Activated CD8-positive, alpha-beta T cell treated with anti-CD3 and anti-CD28 coated beads for 36 hours (primary cell): Measurements from ENCODE around the gene OPN1MW. TPM values are rescaled to one million over a fixed set of nuclear protein-coding genes. Genes with fewer than 3 reads are reported as not detected.
"Not testable (repeated sequence)": the region's sequence is repeated elsewhere in the genome, so short reads cannot be mapped to it uniquely, and the experiment has no call there.

ENCODE experiments used
- ATAC-seq: fragments of 200-7000 bp; cut with Tn5 transposase; one replicate; pipeline ENCODE4 v1.10.0; 2021; ENCODE audit warnings: mild to moderate bottlenecking, moderate library complexity
- CTCF ChIA-PET: fragments of 350-600 bp; sonication (Branson Sonifier 250); formaldehyde crosslinking; loops from one replicate; lab custom pipeline; 2021; ENCODE audit warnings: antibody characterized with exemption; lab: Charles Lee
- POLR2A ChIA-PET: fragments of 350-600 bp; sonication (Branson Sonifier 250); formaldehyde crosslinking; loops from one replicate; lab custom pipeline; 2021; ENCODE audit warnings: antibody characterized with exemption; lab: Charles Lee
- DNase-seq: peaks from one replicate; pipeline ENCODE4 v3.0.0-alpha.2; 2020
- H3K27ac Mint-ChIP-seq: one replicate; pipeline ENCODE4 v1.8.0; 2021; ENCODE audit warnings: mild to moderate bottlenecking, mixed read lengths
- H3K27me3 Mint-ChIP-seq: one replicate; pipeline ENCODE4 v1.8.0; 2021; ENCODE audit warnings: mixed read lengths
- H3K36me3 Mint-ChIP-seq: one replicate; pipeline ENCODE4 v1.8.0; 2021; ENCODE audit warnings: low read depth, mixed read lengths
- H3K4me1 Mint-ChIP-seq: one replicate; pipeline ENCODE4 v1.8.0; 2021; ENCODE audit warnings: low read depth, mixed read lengths
- H3K4me3 Mint-ChIP-seq: one replicate; pipeline ENCODE4 v1.8.0; 2021; ENCODE audit warnings: mild to moderate bottlenecking, moderate library complexity, mixed read lengths
- H3K9me3 Mint-ChIP-seq: one replicate; pipeline ENCODE4 v1.8.0; 2021; ENCODE audit warnings: mixed read lengths
- CTCF ChIP-seq: fragments of 200-600 bp; IDR thresholded peaks from one replicate; pipeline ENCODE4 v1.8.0; 2022; ENCODE audit warnings: antibody characterized with exemption, mild to moderate bottlenecking
- intact Hi-C: fragments of 100-400 bp; cut with micrococcal nuclease; formaldehyde crosslinking; loops from one replicate; pipeline ENCODE4 v1.10.0; 2022
- total RNA-seq, 2 experiments: library from RNA; stranded (reverse); gene quantifications; one replicate each; pipeline ENCODE4 v1.2.3, GENCODE V29; 2021

The OPN1MW gene
- total RNA-seq = not detected

GRCh38 chrX:154182296-154182695 lies at the start of gene OPN1MW:
Gene OPN1MW (plus strand): TSS chrX:154182596. CDS start chrX:154182678, 82 bp downstream.
- H3K27ac Mint-ChIP-seq, H3K4me1 Mint-ChIP-seq, H3K4me3 Mint-ChIP-seq, ATAC-seq, H3K27me3 Mint-ChIP-seq, DNase-seq, POLR2A ChIA-PET, intact Hi-C loops, H3K36me3 Mint-ChIP-seq, H3K9me3 Mint-ChIP-seq, CTCF ChIA-PET: not testable (repeated sequence)

GRCh38 chrX:154135458-154136229 lies 46.8 kb upstream of the OPN1MW start:
- CTCF ChIA-PET = interaction anchor here (0.9 to 1.0 kb wide), 2 partner anchors 10 to 173 kb away, joined by 3 read pairs; no protein-coding TSS in a partner anchor
- TF ChIP-seq CTCF = no peak
- Mint-ChIP-seq H3K4me1 (peaks cover 12% of the 10 kb centered on the region), H3K27me3 (no peaks in the 10 kb centered on the region), H3K36me3 (no peaks in the 10 kb centered on the region), H3K4me3 (peak overlapping the region; percentile 59), H3K27ac (peak overlapping the region; percentile 64), H3K9me3 (no peaks in the 10 kb centered on the region)
- intact Hi-C loops = no loop called here
- ATAC-seq = peak; percentile 40
- peak; percentile 35 for DNase-seq
- POLR2A ChIA-PET = interaction anchor here (0.7 kb wide), 1 partner anchor 322 kb away, joined by 3 read pairs; the partner anchor contains the start of gene PLXNA3

DNA sequence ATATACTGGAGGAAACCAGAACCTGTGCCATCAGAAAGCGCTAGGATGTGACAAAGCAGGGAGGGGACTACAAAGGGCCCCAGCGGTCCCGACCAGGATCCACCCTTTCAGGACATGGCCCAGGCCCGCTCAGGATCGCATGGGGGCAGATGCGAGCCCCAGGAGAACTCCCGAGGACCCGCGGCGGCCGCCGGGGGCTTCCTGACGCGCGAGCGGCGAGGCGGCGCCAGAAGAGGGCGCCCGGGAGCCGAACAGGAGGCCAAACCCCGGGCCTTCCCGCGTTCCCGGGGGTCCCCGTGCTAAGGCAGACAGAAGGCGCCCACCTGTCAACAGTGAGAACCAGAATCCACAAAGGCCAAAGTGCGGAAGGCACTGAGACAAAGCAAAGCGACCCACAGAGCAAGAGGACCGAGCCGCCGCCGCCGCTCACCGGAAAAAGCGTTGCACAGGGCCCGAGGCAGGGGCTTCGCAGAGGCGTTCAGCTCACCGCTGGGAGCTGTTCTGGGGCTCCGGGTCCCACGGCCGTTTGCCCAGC lies 45.7 kb upstream of the OPN1MW start:
- H3K4me3 Mint-ChIP-seq = peak overlapping the region; percentile 59
- no peaks in the 10 kb centered on the region for H3K36me3 Mint-ChIP-seq
- ChIA-PET POLR2A (interaction anchor here (0.6 kb wide), 1 partner anchor 116 kb away, joined by 3 read pairs; no protein-coding TSS in a partner anchor), CTCF (interaction anchor here (0.6 to 1.3 kb wide), 3 partner anchors 10 to 172 kb away, joined by 3 to 4 read pairs (median 4); no protein-coding TSS in a partner anchor)
- peak overlapping the region; percentile 89 for H3K27ac Mint-ChIP-seq
- intact Hi-C loops = no loop called here
- ATAC-seq (peak; percentile 77), DNase-seq (peak; percentile 70)
- peak; percentile 67 for TF ChIP-seq CTCF
- no peaks in the 10 kb centered on the region for H3K27me3 Mint-ChIP-seq
- no peaks in the 10 kb centered on the region for H3K9me3 Mint-ChIP-seq
- H3K4me1 Mint-ChIP-seq = peaks cover 12% of the 10 kb centered on the region

DNA sequence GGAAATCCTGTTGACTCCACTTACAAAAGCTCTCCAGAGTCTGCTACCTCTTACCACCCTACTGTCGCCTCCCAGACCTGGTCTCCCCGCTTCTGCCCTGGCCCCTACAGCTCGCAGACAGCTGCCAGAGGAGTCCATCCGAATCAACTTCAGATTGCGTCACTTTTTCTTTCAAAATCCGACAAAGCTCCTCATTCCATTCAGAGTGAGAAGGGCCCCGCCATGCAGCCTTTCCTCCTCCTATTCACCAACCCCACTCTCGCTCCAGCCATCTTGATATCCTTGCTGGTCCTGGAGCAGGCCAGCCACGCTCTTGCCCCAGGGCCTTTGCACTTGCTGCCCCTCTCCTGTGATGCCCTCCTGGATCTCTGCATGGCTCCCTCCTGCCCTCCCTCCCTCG lies 43.5 kb upstream of the OPN1MW start:
- peaks cover 12% of the 10 kb centered on the region for H3K4me1 Mint-ChIP-seq
- ChIA-PET POLR2A (no interaction called here), CTCF (no interaction called here)
- no peak for ATAC-seq
- H3K36me3 Mint-ChIP-seq = no peaks in the 10 kb centered on the region
- H3K27me3 Mint-ChIP-seq = no peaks in the 10 kb centered on the region
- DNase-seq = no peak
- H3K4me3 Mint-ChIP-seq = no peak overlapping the region
- H3K9me3 Mint-ChIP-seq = no peaks in the 10 kb centered on the region
- no peak overlapping the region for H3K27ac Mint-ChIP-seq
- TF ChIP-seq CTCF = no peak
- intact Hi-C loops = no loop called here

DNA sequence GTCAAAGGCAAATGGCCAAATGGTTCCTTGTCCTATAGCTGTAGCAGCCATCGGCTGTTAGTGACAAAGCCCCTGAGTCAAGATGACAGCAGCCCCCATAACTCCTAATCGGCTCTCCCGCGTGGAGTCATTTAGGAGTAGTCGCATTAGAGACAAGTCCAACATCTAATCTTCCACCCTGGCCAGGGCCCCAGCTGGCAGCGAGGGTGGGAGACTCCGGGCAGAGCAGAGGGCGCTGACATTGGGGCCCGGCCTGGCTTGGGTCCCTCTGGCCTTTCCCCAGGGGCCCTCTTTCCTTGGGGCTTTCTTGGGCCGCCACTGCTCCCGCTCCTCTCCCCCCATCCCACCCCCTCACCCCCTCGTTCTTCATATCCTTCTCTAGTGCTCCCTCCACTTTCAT lies 42.2 kb upstream of the OPN1MW start:
- no peaks in the 10 kb centered on the region for H3K9me3 Mint-ChIP-seq
- DNase-seq (no peak), ATAC-seq (no peak)
- no peak overlapping the region for H3K27ac Mint-ChIP-seq
- CTCF ChIA-PET = no interaction called here
- POLR2A ChIA-PET = no interaction called here
- H3K4me1 Mint-ChIP-seq = peaks cover 12% of the 10 kb centered on the region
- no peak for TF ChIP-seq CTCF
- no peak overlapping the region for H3K4me3 Mint-ChIP-seq
- H3K27me3 Mint-ChIP-seq = no peaks in the 10 kb centered on the region
- no peaks in the 10 kb centered on the region for H3K36me3 Mint-ChIP-seq
- intact Hi-C loops = no loop called here
